GM21737 (cell line): ENCODE results near the gene KIF25.

Source experiments
- ATAC-seq: cut with Tn5 transposase; IDR thresholded peaks from one replicate; pipeline ENCODE4 v1.9.1; 2021; ENCODE audit warnings: mild to moderate bottlenecking, moderate library complexity; ENCODE audit not compliant: unreplicated experiment

The KIF25 gene

GRCh38 chr6:167997642-167998041 is at the start of gene KIF25:
TSS of gene KIF25 (plus strand) at chr6:167997671. CDS start at chr6:168029586, 31,915 bp downstream.
- ATAC-seq, result no peak

GRCh38 chr6:167947716-167948115 is 49.8 kb upstream of the KIF25 start:
- ATAC-seq, result no peak

GRCh38 chr6:167948716-167949115 is 48.8 kb upstream of the KIF25 start:
- no peak for ATAC-seq

GRCh38 chr6:167949121-167949684 is 48.3 kb upstream of the KIF25 start:
- ATAC-seq, result no peak

- ATAC-seq, result no peak
Measured at GRCh38 chr6:167951781-167952511, 45.5 kb upstream of the KIF25 start.

GRCh38 chr6:167952512-167952859 is 45.0 kb upstream of the KIF25 start:
- ATAC-seq, result no peak

- no peak for ATAC-seq
Measured at GRCh38 chr6:167953551-167953950, 43.9 kb upstream of the KIF25 start.

- ATAC-seq, result no peak
Measured at GRCh38 chr6:167954151-167954550, 43.3 kb upstream of the KIF25 start.

- ATAC-seq, result no peak
Measured at GRCh38 chr6:167956491-167956890, 41.0 kb upstream of the KIF25 start.

- no peak for ATAC-seq
Measured at GRCh38 chr6:167956983-167957492, 40.4 kb upstream of the KIF25 start.

GRCh38 chr6:167957626-167958025 is 39.8 kb upstream of the KIF25 start:
- no peak for ATAC-seq

GRCh38 chr6:167960579-167960978 is 36.9 kb upstream of the KIF25 start:
- no peak for ATAC-seq

GRCh38 chr6:167962711-167963110 is 34.8 kb upstream of the KIF25 start:
- no peak for ATAC-seq

- ATAC-seq, result no peak
Measured at GRCh38 chr6:167963589-167964057, 33.8 kb upstream of the KIF25 start.

- ATAC-seq, result no peak
Measured at GRCh38 chr6:167965592-167966539, 31.6 kb upstream of the KIF25 start.

GRCh38 chr6:167966540-167966905 is 30.9 kb upstream of the KIF25 start:
- no peak for ATAC-seq

GRCh38 chr6:167968091-167968490 is 29.4 kb upstream of the KIF25 start:
- no peak for ATAC-seq

GRCh38 chr6:167970230-167970629 is 27.2 kb upstream of the KIF25 start:
- no peak for ATAC-seq

- ATAC-seq, result no peak
Measured at GRCh38 chr6:167972193-167972592, 25.3 kb upstream of the KIF25 start.

GRCh38 chr6:167973148-167973885 is 24.2 kb upstream of the KIF25 start:
- ATAC-seq, result no peak
